ENCODE results near the gene SPAG7. TPM values are rescaled to one million over a fixed set of nuclear protein-coding genes. Genes with fewer than 3 reads are reported as not detected.

The SPAG7 gene, protein sequence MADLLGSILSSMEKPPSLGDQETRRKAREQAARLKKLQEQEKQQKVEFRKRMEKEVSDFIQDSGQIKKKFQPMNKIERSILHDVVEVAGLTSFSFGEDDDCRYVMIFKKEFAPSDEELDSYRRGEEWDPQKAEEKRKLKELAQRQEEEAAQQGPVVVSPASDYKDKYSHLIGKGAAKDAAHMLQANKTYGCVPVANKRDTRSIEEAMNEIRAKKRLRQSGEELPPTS
- total RNA-seq (2021; fragmentation: NEBNext Ultra II Directional; extraction: Animal tissue kit (Norgen Biotek cat#: 25700)): 10 to 100 TPM; 59.4 to 76.9 (median 65.6) TPM
- long read RNA-seq, transcript SPAG7-201 (7 exons, 1,058 nt): major isoform, 71 of 81 reads
- long read RNA-seq, partial matches to known transcripts: 2 of 81 reads
- long read RNA-seq, other reads (novel, unspliced or antisense): 5 of 81 reads

DNA sequence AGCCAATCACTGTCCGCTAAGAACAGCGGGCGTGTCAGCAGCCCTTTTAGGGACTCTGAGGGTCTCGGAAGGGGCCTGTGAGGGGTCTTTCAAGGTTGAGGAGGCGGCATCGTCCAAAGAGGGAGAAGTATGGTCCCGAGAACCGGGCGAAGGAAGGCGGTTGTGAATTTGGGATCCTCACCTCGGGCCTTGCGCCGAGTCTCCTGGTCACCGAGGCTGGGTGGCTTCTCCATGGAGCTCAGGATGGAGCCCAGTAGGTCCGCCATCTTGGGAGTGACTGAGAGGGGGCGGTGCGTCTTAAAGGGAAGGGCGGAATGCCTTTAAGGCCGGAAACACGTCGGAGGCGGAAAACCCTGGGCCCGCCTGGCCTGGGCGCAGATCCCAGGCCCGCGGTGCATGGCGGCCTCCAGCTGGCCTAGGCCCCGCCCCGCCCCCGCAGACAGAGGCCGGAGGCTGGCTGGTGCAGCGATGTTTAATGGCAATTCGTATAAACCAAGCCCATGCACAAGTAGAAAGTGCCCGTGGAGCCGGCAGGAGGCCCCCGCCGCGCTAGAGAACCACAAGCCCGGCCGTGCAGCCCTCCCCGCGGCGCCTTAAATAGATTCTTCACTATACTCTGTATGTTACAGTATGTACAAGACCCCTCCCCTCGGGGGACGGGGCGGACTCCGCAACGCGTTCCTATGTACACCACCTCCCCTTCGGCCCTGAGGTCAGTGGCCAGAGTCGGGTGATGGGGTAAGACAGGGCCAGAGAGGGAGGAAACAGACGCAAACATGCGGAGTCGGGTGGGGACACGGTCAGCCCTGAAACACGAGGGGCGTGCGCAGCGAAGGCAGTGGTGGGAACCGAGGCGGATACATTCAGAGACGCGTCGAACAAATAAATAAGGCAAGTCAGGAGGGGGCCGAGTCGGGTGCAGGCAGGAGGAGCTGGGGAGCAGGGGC, at the start of gene SPAG7:
SPAG7 (minus strand) TSS at position 279 of the 947 bp plus-strand sequence; CDS start at position 266, 13 bp downstream.
- peaks cover 15% of the 10 kb centered on the region for H3K4me1 Mint-ChIP-seq (ENCODE audit: low read depth)
- H3K4me3 Mint-ChIP-seq: no peak within 1 kb of the TSS
- peaks cover 29% of the 10 kb centered on the region for H3K36me3 Mint-ChIP-seq (ENCODE audit: low read depth)
- peak; percentile 92 for DNase-seq
- no peak within 1 kb of the TSS for H3K27ac Mint-ChIP-seq
- H3K9me3 Mint-ChIP-seq: peaks cover 4% of the 10 kb centered on the region; the same call in 1 of the 2 replicates
- peaks cover 18% of the 10 kb centered on the region for H3K27me3 Mint-ChIP-seq (ENCODE audit: insufficient read depth)
- TF ChIP-seq, protein P1, sequence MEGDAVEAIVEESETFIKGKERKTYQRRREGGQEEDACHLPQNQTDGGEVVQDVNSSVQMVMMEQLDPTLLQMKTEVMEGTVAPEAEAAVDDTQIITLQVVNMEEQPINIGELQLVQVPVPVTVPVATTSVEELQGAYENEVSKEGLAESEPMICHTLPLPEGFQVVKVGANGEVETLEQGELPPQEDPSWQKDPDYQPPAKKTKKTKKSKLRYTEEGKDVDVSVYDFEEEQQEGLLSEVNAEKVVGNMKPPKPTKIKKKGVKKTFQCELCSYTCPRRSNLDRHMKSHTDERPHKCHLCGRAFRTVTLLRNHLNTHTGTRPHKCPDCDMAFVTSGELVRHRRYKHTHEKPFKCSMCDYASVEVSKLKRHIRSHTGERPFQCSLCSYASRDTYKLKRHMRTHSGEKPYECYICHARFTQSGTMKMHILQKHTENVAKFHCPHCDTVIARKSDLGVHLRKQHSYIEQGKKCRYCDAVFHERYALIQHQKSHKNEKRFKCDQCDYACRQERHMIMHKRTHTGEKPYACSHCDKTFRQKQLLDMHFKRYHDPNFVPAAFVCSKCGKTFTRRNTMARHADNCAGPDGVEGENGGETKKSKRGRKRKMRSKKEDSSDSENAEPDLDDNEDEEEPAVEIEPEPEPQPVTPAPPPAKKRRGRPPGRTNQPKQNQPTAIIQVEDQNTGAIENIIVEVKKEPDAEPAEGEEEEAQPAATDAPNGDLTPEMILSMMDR (IDR thresholded peaks at IDR 0.05): peak; percentile 43

DNA sequence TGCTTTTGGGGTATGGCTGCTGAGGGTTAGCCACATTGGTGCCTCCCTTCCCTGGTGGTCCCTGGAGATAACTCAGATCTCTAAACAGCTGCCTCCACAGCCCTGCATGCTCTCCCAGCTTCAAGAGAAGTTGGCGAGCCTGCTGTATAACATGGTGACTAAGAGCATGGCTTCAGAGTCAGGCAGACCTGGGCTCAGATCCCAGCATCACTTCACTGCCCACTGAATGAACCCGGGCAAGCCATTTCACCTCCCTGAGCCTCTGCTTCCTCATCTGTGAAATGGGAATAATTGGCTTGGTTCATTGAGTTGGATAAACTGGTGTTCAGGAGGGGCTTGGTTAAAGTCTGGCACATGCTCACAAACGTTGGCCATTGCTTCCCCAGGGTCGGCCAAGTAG, 46.7 kb upstream of the SPAG7 start:
- Mint-ChIP-seq H3K36me3 (ENCODE audit: low read depth) (peaks cover 50% of the 10 kb centered on the region), H3K4me1 (ENCODE audit: low read depth) (peaks cover 17% of the 10 kb centered on the region), H3K27me3 (ENCODE audit: insufficient read depth) (peaks cover 2% of the 10 kb centered on the region; the same call in 1 of the 2 replicates), H3K27ac (no peak overlapping the region), H3K4me3 (no peak overlapping the region), H3K9me3 (no peaks in the 10 kb centered on the region)
- DNase-seq: no peak
- TF ChIP-seq, protein P1 (IDR thresholded peaks at IDR 0.05): no peak

DNA sequence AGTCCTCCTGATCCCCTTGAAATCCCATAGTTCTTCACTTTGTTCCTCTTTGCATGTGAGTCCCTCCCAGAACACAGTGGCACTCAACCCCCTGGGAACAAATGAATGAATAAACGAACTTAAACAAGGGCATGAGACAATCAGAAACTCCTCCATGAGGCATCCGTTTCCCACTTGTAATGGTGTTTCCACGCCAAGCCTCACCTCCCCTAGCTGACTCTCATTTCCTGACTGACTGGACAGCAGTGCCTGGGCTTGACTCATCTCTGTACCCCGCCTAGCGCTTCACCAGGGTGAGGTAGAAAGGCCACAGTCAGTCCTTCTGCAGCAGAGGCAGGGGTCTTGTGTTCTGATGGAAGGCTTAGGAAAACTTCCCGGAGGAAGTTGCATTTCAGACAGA, 44.3 kb upstream of the SPAG7 start:
- H3K9me3 Mint-ChIP-seq: no peaks in the 10 kb centered on the region
- TF ChIP-seq, protein P1 (IDR thresholded peaks at IDR 0.05): no peak
- peak; percentile 44 for DNase-seq
- peaks cover 17% of the 10 kb centered on the region for H3K4me1 Mint-ChIP-seq (ENCODE audit: low read depth)
- no peak overlapping the region for H3K4me3 Mint-ChIP-seq
- peaks cover 2% of the 10 kb centered on the region for H3K27me3 Mint-ChIP-seq (ENCODE audit: insufficient read depth)
- H3K27ac Mint-ChIP-seq: peak overlapping the region; percentile 81
- peaks cover 64% of the 10 kb centered on the region for H3K36me3 Mint-ChIP-seq (ENCODE audit: low read depth)

DNA sequence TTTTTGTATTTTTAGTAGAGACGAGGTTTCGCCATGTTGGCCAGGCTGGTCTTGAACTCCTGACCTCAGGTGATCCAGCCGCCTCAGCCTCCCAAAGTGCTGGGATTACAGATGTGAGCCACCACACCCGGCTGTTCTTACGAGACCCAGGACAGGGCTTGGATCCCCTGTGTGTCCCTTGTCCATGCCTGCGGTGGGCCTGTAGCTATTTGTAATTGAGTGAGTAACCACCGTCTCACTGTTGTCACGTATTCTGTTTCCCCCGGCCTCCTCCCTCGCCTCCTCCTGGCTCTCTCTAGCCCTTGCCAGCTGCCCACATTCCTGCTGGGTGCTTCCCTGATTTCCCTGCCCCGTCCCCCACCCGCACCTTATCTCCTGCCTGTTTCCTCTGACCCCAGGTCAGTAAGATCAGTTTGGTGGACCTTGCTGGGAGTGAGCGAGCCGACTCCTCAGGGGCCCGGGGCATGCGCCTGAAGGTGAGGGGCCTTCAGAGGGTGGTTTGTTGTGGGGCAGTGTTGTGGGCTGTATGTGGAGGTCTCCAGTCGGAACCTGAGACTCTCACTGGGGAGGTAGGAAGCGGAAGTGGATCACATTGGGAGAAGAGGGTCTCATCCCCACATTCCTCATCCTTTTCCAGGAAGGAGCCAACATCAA, 35.7 kb upstream of the SPAG7 start:
- H3K27ac Mint-ChIP-seq: no peak overlapping the region
- H3K36me3 Mint-ChIP-seq (ENCODE audit: low read depth): peaks cover 52% of the 10 kb centered on the region
- no peak overlapping the region for H3K4me3 Mint-ChIP-seq
- peaks cover 3% of the 10 kb centered on the region for H3K27me3 Mint-ChIP-seq (ENCODE audit: insufficient read depth)
- peaks cover 19% of the 10 kb centered on the region for H3K4me1 Mint-ChIP-seq (ENCODE audit: low read depth)
- H3K9me3 Mint-ChIP-seq: no peaks in the 10 kb centered on the region
- no peak for DNase-seq
- TF ChIP-seq, protein P1 (IDR thresholded peaks at IDR 0.05): no peak

DNA sequence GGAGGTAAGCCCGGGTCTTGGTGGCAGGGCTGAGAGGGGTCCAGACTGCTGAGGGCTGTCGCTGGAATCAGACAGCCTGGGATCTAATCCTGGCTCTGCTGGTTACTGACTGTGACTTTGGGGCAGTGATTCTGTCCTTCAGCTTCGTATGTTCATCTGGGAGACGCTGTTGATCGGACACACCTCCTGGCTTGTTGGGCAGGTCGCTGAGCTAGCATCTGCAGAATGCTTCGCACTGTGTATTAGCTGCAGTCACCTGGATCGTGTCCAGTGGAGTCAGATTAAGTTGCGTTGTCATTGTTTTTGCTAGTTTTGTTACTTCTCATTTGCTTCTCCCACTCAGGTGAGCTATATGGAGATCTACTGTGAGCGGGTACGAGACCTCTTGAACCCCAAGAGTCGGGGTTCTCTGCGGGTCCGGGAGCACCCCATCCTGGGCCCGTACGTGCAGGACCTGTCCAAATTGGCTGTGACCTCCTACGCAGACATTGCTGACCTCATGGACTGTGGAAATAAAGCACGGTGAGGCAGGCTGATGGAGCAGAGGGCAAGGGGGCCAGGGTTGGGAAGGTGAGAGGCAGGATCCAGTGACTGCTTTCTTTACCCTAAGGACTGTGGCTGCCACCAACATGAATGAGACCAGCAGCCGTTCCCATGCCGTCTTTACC, 34.6 kb upstream of the SPAG7 start:
- TF ChIP-seq, protein P1 (IDR thresholded peaks at IDR 0.05): no peak
- peaks cover 19% of the 10 kb centered on the region for H3K4me1 Mint-ChIP-seq (ENCODE audit: low read depth)
- H3K27ac Mint-ChIP-seq: no peak overlapping the region
- H3K27me3 Mint-ChIP-seq (ENCODE audit: insufficient read depth): peaks cover 3% of the 10 kb centered on the region; the same call in 1 of the 2 replicates
- H3K4me3 Mint-ChIP-seq: no peak overlapping the region
- no peaks in the 10 kb centered on the region for H3K9me3 Mint-ChIP-seq
- no peak for DNase-seq
- peaks cover 41% of the 10 kb centered on the region for H3K36me3 Mint-ChIP-seq (ENCODE audit: low read depth)
